ENCODE results near the gene TMED5.

The TMED5 gene

GRCh38 chr1:93123201-93123783 is 56.9 kb downstream of the TMED5 start:
- DNase-seq (ENCODE audit: low spot score): no peak

GRCh38 chr1:93120614-93121013 is 59.6 kb downstream of the TMED5 start:
- no peak for DNase-seq (ENCODE audit: low spot score)

- DNase-seq (ENCODE audit: low spot score): no peak
These were observed 65.8 kb downstream of the TMED5 start for GRCh38 chr1:93114391-93114790.

GRCh38 chr1:93113127-93113526 is 67.1 kb downstream of the TMED5 start:
- no peak for DNase-seq (ENCODE audit: low spot score)

- DNase-seq (ENCODE audit: low spot score): no peak
These were observed 68.7 kb downstream of the TMED5 start for GRCh38 chr1:93111561-93111960.

GRCh38 chr1:93111065-93111464 is 69.1 kb downstream of the TMED5 start:
- DNase-seq (ENCODE audit: low spot score): no peak

GRCh38 chr1:93109578-93109977 is 70.6 kb downstream of the TMED5 start:
- DNase-seq (ENCODE audit: low spot score): no peak

GRCh38 chr1:93108335-93108734 is 71.9 kb downstream of the TMED5 start:
- DNase-seq (ENCODE audit: low spot score): no peak

- no peak for DNase-seq (ENCODE audit: low spot score)
These were observed 72.8 kb downstream of the TMED5 start for GRCh38 chr1:93107395-93107794.

GRCh38 chr1:93106226-93106625 is 74.0 kb downstream of the TMED5 start:
- no peak for DNase-seq (ENCODE audit: low spot score)

- no peak for DNase-seq (ENCODE audit: low spot score)
These were observed 78.1 kb downstream of the TMED5 start for GRCh38 chr1:93102142-93102541.

Data from LoVo (cell line).